ENCODE measurements around the gene SLC35F1.

The SLC35F1 gene

DNA sequence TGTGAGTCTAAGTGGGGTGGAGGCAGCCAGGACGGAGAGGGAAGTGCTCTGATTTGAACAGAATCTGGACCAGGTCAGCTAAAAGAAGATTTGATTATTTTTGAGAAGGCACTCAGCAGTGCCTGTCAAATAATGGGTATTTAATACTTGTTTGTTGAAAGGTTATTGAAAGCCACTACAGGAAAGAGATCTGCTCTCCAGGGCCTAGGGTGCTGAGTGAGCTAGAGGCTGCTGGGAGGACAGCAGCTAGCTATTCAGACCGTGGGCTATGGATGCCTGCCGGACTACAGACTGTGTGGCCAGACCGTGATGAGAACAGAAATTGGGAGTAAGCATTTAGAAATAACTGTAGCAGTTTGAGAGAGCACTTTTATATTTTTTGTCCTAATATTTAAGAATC, 8.8 kb downstream of the SLC35F1 start:
- TF ChIP-seq, protein P1, sequence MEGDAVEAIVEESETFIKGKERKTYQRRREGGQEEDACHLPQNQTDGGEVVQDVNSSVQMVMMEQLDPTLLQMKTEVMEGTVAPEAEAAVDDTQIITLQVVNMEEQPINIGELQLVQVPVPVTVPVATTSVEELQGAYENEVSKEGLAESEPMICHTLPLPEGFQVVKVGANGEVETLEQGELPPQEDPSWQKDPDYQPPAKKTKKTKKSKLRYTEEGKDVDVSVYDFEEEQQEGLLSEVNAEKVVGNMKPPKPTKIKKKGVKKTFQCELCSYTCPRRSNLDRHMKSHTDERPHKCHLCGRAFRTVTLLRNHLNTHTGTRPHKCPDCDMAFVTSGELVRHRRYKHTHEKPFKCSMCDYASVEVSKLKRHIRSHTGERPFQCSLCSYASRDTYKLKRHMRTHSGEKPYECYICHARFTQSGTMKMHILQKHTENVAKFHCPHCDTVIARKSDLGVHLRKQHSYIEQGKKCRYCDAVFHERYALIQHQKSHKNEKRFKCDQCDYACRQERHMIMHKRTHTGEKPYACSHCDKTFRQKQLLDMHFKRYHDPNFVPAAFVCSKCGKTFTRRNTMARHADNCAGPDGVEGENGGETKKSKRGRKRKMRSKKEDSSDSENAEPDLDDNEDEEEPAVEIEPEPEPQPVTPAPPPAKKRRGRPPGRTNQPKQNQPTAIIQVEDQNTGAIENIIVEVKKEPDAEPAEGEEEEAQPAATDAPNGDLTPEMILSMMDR (conservative IDR thresholded peaks at IDR 0.05; ENCODE audit: low read length), result no peak
- no peak overlapping the region for H3K4me3 ChIP-seq (ENCODE audit: low read length)
- no peak for DNase-seq (ENCODE audit: low read depth)

DNA sequence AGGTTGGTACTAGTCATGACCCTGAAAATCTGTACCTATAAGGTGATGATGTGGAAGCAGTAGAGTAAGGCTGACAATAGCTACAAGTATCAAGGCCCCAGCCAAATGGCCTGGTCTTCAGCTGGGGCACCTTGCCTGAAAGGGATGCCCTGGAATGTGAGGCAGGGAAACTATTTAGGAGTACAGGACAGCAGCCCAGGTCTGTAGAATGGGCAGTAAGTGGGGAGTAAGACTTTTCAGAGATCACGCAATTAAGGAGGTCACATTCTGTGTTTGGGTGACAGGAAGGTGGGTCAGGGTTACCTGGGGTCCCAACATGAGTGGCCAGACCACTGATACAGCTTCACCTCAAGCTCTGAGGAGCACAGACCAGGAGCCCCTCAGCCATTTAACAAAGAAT, 9.4 kb downstream of the SLC35F1 start:
- TF ChIP-seq, protein P1 (conservative IDR thresholded peaks at IDR 0.05; ENCODE audit: low read length), result no peak
- DNase-seq (ENCODE audit: low read depth), result no peak
- no peak overlapping the region for H3K4me3 ChIP-seq (ENCODE audit: low read length)

DNA sequence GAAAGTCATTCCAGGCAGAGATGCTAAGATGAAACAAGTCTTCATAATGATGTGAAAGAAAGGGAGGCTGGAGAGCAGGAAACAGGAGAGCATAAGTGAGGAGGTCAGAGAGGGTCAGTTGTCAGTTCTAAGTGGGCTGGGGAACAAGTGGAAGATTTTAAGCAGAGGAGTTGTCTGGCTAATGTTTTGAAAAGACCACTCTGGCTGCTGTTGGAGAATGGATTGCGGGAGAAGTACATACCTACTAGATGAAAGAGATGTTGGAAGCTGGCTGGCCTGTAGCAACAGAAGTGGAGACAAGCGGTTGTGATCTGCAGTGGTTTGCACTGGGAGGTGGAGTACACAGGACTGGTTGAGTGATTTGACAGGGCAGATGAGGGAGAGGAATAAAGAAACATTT, 10.1 kb downstream of the SLC35F1 start:
- no peak for DNase-seq (ENCODE audit: low read depth)
- no peak overlapping the region for H3K4me3 ChIP-seq (ENCODE audit: low read length)
- TF ChIP-seq, protein P1 (conservative IDR thresholded peaks at IDR 0.05; ENCODE audit: low read length), result no peak

DNA sequence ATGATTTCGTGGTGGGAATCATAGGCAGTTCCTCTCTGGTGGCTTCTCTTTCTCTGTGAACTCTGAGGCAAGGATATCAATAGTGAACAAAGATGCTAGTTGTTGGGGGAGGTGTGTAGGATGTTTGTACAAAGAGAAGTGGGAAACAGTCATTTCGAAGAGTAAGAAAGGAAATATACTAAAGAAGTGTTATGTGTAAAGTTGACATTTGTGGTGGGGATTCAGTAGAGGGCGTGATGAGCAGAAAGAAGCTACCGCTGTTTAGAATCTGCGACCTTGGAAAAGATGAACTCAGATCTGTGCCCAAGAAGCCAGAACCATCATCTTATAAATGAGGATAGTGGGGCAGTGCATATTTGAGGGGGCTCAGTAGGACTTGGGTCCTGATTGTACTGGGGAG, 11.4 kb downstream of the SLC35F1 start:
- no peak overlapping the region for H3K4me3 ChIP-seq (ENCODE audit: low read length)
- DNase-seq (ENCODE audit: low read depth), result no peak
- TF ChIP-seq, protein P1 (conservative IDR thresholded peaks at IDR 0.05; ENCODE audit: low read length), result no peak

DNA sequence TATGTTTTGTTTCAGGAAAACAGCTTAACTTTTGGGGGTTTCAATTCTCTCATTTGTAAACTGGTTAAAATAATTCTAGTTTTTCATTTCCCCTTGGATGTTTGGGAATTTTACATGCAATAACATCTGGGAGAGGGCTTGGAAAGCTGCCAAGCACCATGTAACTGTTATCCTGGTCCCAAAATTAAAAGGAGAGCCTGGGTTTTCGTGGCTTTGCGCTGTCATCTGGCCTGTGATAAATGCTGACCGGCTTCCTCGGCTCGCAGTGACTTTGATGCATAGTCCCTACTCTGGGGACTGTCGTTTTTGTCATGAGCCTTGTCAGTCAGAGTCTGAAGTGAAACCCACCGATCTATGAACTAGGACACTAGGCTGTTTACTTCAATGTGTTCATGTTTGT, 12.2 kb downstream of the SLC35F1 start:
- DNase-seq (ENCODE audit: low read depth), result no peak
- TF ChIP-seq, protein P1 (conservative IDR thresholded peaks at IDR 0.05; ENCODE audit: low read length), result no peak
- H3K4me3 ChIP-seq (ENCODE audit: low read length), result no peak overlapping the region

DNA sequence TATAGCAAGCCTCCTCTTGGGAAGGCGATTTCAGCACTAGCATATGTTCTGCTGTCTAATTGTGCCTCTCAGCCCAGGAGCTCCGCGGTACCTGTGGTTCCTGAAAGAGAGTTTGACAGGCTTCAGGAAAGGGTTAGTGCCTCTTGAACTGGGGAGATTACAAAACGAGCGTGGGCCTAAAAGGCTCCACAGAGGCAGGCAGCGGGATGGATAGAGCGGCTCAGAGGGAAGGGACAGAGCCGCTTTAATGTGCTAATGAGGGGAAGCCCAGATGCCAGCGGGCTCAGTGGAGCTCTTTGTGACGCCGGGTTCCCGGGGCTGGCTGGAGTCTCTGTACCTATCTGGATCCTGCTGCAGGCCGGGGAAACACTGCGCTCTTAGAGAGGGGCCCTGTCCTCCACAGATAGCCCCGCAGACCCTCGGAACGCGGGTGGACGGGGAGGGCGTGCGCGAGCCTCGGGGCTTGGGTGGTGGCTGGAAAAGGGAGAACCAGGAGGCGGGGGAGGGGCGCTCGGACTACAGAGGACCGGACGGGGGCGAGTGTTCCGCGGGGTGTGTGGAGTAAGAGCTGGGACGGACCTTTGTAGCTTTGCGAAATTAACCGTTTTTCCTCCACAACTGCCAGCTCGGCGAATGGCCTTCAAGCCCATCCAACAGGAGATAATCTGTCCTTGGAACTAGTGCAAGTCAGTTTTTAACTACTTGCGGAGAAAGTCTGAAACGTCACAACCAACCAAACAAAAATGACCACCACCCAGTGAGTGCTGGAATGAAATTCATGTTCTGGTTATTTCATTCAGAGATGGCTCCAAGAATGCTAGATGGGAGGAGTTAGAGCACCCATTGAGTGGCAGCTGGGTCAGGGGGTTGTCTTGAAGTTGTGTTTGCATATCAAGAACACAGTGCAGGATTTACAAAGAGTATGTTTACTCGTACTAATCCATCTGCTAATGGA, 13.0 kb downstream of the SLC35F1 start:
- DNase-seq (ENCODE audit: low read depth), result no peak

More for the DNA sequence above, 13.0 kb downstream of the SLC35F1 start:
- TF ChIP-seq, protein P1 (conservative IDR thresholded peaks at IDR 0.05; ENCODE audit: low read length), result no peak
- no peak overlapping the region for H3K4me3 ChIP-seq (ENCODE audit: low read length)

Measured in AG10803 (cell line).